H9 (cell line): ENCODE results near the gene RBKS. TPM values are rescaled to one million over a fixed set of nuclear protein-coding genes. Genes with fewer than 3 reads are reported as not detected.

Experiments
- DNase-seq: peaks from one replicate; pipeline ENCODE4 v3.0.0-alpha.2; 2017
- H2AFZ ChIP-seq: one replicate; pipeline ENCODE4 v1.6.1; 2013; ENCODE audit warnings: mild to moderate bottlenecking, low read length, control low read depth, moderate library complexity
- H2AK5ac ChIP-seq: 2 replicates; pipeline ENCODE4 v1.6.1; 2013; ENCODE audit warnings: low read length, control low read depth, mixed read lengths; ENCODE audit not compliant: insufficient read length
- H2BK120ac ChIP-seq: one replicate; pipeline ENCODE4 v1.6.1; 2013; ENCODE audit warnings: low read depth, mild to moderate bottlenecking, low read length, control low read depth, inconsistent platforms; ENCODE audit not compliant: poor library complexity, severe bottlenecking
- H2BK12ac ChIP-seq: 2 replicates; pipeline ENCODE4 v1.6.1; 2013; ENCODE audit warnings: low read length, control low read depth, mixed read lengths, low read depth; ENCODE audit not compliant: insufficient read length
- H2BK15ac ChIP-seq: 2 replicates; pipeline ENCODE4 v1.6.1; 2013; ENCODE audit warnings: low read depth, low read length, control low read depth
- H2BK20ac ChIP-seq: one replicate; pipeline ENCODE4 v1.6.1; 2013; ENCODE audit warnings: low read depth, mild to moderate bottlenecking, low read length, control low read depth, inconsistent platforms; ENCODE audit not compliant: poor library complexity, severe bottlenecking
- H2BK5ac ChIP-seq: 2 replicates; pipeline ENCODE4 v1.6.1; 2013; ENCODE audit warnings: low read length, control low read depth, mixed read lengths; ENCODE audit not compliant: insufficient read length
- H3K14ac ChIP-seq: 2 replicates; pipeline ENCODE4 v1.6.1; 2013; ENCODE audit warnings: low read length, control low read depth; ENCODE audit not compliant: insufficient read depth
- H3K18ac ChIP-seq: 2 replicates; pipeline ENCODE4 v1.6.1; 2013; ENCODE audit warnings: low read depth, mild to moderate bottlenecking, mixed read lengths, low read length, control low read depth; ENCODE audit not compliant: insufficient read length
- H3K23ac ChIP-seq: 2 replicates; pipeline ENCODE4 v1.6.1; 2013; ENCODE audit warnings: low read length, control low read depth, mixed read lengths, low read depth; ENCODE audit not compliant: insufficient read length
- H3K23me2 ChIP-seq: 2 replicates; pipeline ENCODE4 v1.6.1; 2013; ENCODE audit warnings: low read depth, mild to moderate bottlenecking, mixed read lengths, low read length, control low read depth; ENCODE audit not compliant: insufficient read length, poor library complexity, severe bottlenecking
- H3K27ac ChIP-seq: 2 replicates; pipeline ENCODE4 v1.5.1; 2013; ENCODE audit warnings: low read length, control low read depth, mixed read lengths, low read depth; ENCODE audit not compliant: insufficient read length
- H3K27me3 ChIP-seq: 2 replicates; pipeline ENCODE4 v1.6.1; 2013; ENCODE audit warnings: low read length, control low read depth, inconsistent platforms; ENCODE audit not compliant: insufficient read depth
- H3K4ac ChIP-seq: 2 replicates; pipeline ENCODE4 v1.6.1; 2013; ENCODE audit warnings: low read depth, mild to moderate bottlenecking, control low read depth, inconsistent platforms, low read length, moderate library complexity
- H3K4me1 ChIP-seq: 2 replicates; pipeline ENCODE4 v1.6.1; 2013; ENCODE audit warnings: low read length, control low read depth, inconsistent platforms; ENCODE audit not compliant: insufficient read depth
- H3K4me2 ChIP-seq: 2 replicates; pipeline ENCODE4 v1.6.1; 2013; ENCODE audit warnings: low read length, control low read depth, mixed read lengths; ENCODE audit not compliant: insufficient read length, insufficient read depth
- H3K56ac ChIP-seq: 2 replicates; pipeline ENCODE4 v1.6.1; 2013; ENCODE audit warnings: low read depth, mild to moderate bottlenecking, mixed read lengths, low read length, control low read depth; ENCODE audit not compliant: insufficient read length
- H3K79me1 ChIP-seq: 2 replicates; pipeline ENCODE4 v1.6.1; 2013; ENCODE audit warnings: low read depth, mild to moderate bottlenecking, moderate library complexity, low read length, control low read depth, inconsistent platforms; ENCODE audit not compliant: insufficient read depth, poor library complexity, severe bottlenecking
- H3K79me2 ChIP-seq: 2 replicates; pipeline ENCODE4 v1.6.1; 2013; ENCODE audit warnings: low read length, control low read depth, inconsistent platforms; ENCODE audit not compliant: insufficient read depth
- H3K9ac ChIP-seq: 2 replicates; pipeline ENCODE4 v1.6.1; 2013; ENCODE audit warnings: low read length, control low read depth, mixed read lengths; ENCODE audit not compliant: insufficient read length; ENCODE audit errors: extremely low read depth
- H3K9me3 ChIP-seq: one replicate; pipeline ENCODE4 v1.6.1; 2013; ENCODE audit warnings: low read depth, low read length, inconsistent platforms; ENCODE audit not compliant: control insufficient read depth
- H3T11ph ChIP-seq: one replicate; pipeline ENCODE4 v1.6.1; 2013; ENCODE audit warnings: mild to moderate bottlenecking, low read length, control low read depth, inconsistent platforms
- H4K20me1 ChIP-seq: one replicate; pipeline ENCODE4 v1.6.1; 2013; ENCODE audit not compliant: control insufficient read depth, insufficient read length, insufficient read depth
- H4K5ac ChIP-seq: 2 replicates; pipeline ENCODE4 v1.6.1; 2013; ENCODE audit warnings: low read depth, mild to moderate bottlenecking, mixed read lengths, low read length, control low read depth; ENCODE audit not compliant: insufficient read length
- H4K8ac ChIP-seq: replicated peaks from 2 replicates; pipeline ENCODE4 v1.6.1; 2013; ENCODE audit warnings: low read length, control low read depth, mixed read lengths, low read depth; ENCODE audit not compliant: insufficient read length
- H4K91ac ChIP-seq: 2 replicates; pipeline ENCODE4 v1.6.1; 2013; ENCODE audit warnings: low read depth, mild to moderate bottlenecking, moderate library complexity, mixed read lengths, low read length, control low read depth; ENCODE audit not compliant: insufficient read length
- H3K27ac Mint-ChIP-seq, 3 experiments: 2 replicates in 2 of 3; 3 replicates in 1 of 3; pipeline ENCODE4 v1.8.0; 2020 to 2021; ENCODE audit warnings: mixed read lengths in 3 of 3, mild to moderate bottlenecking in 1 of 3, moderate library complexity in 1 of 3
- H3K27me3 Mint-ChIP-seq: 2 replicates; pipeline ENCODE4 v1.8.0; 2021; ENCODE audit warnings: low read depth, mild to moderate bottlenecking, moderate library complexity, mixed read lengths
- H3K36me3 Mint-ChIP-seq, 3 experiments: 2 replicates in 2 of 3; 3 replicates in 1 of 3; pipeline ENCODE4 v1.8.0; 2020 to 2021; ENCODE audit warnings: low read depth in 3 of 3, mixed read lengths in 3 of 3; ENCODE audit not compliant: insufficient read depth in 1 of 3
- H3K4me1 Mint-ChIP-seq, 2 experiments: 2 replicates each; pipeline ENCODE4 v1.8.0; 2020; ENCODE audit warnings: mixed read lengths in 2 of 2
- H3K4me3 Mint-ChIP-seq, 2 experiments: 2 replicates in 1 of 2; 3 replicates in 1 of 2; pipeline ENCODE4 v1.8.0; 2020 to 2021; ENCODE audit warnings: mild to moderate bottlenecking in 2 of 2, mixed read lengths in 2 of 2, moderate library complexity in 1 of 2
- H3K9me3 Mint-ChIP-seq, 2 experiments: 2 replicates in 1 of 2; 3 replicates in 1 of 2; pipeline ENCODE4 v1.8.0; 2020; ENCODE audit warnings: mild to moderate bottlenecking in 2 of 2, mixed read lengths in 2 of 2, moderate library complexity in 1 of 2
- CTCF ChIP-seq: fragments of 200-600 bp; sonication (generic); conservative IDR thresholded peaks from 3 replicates; pipeline ENCODE4 v1.8.0; 2021; ENCODE audit warnings: antibody characterized with exemption, mild to moderate bottlenecking
- WGBS: extraction: QIAGEN DNeasy Blood & Tissue Kit; methylation state at CpG from one replicate; pipeline ENCODE4 v1.1.7; 2013; ENCODE audit warnings: missing lambda C conversion rate, low lambda C conversion rate, mixed read lengths; ENCODE audit not compliant: insufficient read length; ENCODE audit errors: extremely low coverage; 5-methylcytosine and 5-hydroxymethylcytosine counted together
- total RNA-seq: library from RNA; stranded (reverse); gene quantifications from 2 replicates; pipeline ENCODE4 v1.2.1, GENCODE V29; 2021

RBKS gene
- total RNA-seq, 1 experiment from 2014 or later: 2.3 TPM

GRCh38 chr2:27849558-27850205 is 40.5 kb downstream of the RBKS start:
- Histone ChIP-seq H3K18ac (no peak overlapping the region), H2BK15ac (no peak overlapping the region), H4K91ac (no peak overlapping the region), H2BK20ac (no peak overlapping the region), H3K14ac (no peak overlapping the region), H2BK12ac (no peak overlapping the region), H4K8ac (no peak overlapping the region), H3K23ac (no peak overlapping the region), H3K79me1 (no peaks in the 10 kb centered on the region), H3K9me3 (no peaks in the 10 kb centered on the region), H4K5ac (no peak overlapping the region), H3K9ac (no peak overlapping the region), H4K20me1 (no peaks in the 10 kb centered on the region), H2BK5ac (no peak overlapping the region), H3K23me2 (no peaks in the 10 kb centered on the region), H2AFZ (no peak overlapping the region), H3K4me2 (no peak overlapping the region), H3K27ac (no peak overlapping the region), H2AK5ac (no peak overlapping the region), H3T11ph (no peak overlapping the region), H3K4me1 (no peaks in the 10 kb centered on the region), H3K4ac (no peak overlapping the region), H3K79me2 (no peaks in the 10 kb centered on the region), H3K56ac (no peak overlapping the region), H3K27me3 (no peaks in the 10 kb centered on the region), H2BK120ac (no peak overlapping the region)
- H3K27me3 Mint-ChIP-seq: peaks cover 4% of the 10 kb centered on the region
- no peaks in the 10 kb centered on the region for H3K9me3 Mint-ChIP-seq
- H3K4me1 Mint-ChIP-seq: no peaks in the 10 kb centered on the region
- no CpG with 5 or more reads among the region's 3 CpGs for WGBS
- no peak overlapping the region for H3K27ac Mint-ChIP-seq
- no peak for TF ChIP-seq CTCF
- DNase-seq: no peak
- H3K4me3 Mint-ChIP-seq: no peak overlapping the region
- H3K36me3 Mint-ChIP-seq: no peaks in the 10 kb centered on the region
